ENCODE measurements around the gene LPAR2. TPM values are rescaled to one million over a fixed set of nuclear protein-coding genes. Genes with fewer than 3 reads are reported as not detected.

LPAR2 gene
- total and polyA plus RNA-seq, 2 of the 13 experiments (the other 11 are each of a cell fraction or from before 2014, with no cell fraction given): 0.86 to 3.6 TPM

DNA sequence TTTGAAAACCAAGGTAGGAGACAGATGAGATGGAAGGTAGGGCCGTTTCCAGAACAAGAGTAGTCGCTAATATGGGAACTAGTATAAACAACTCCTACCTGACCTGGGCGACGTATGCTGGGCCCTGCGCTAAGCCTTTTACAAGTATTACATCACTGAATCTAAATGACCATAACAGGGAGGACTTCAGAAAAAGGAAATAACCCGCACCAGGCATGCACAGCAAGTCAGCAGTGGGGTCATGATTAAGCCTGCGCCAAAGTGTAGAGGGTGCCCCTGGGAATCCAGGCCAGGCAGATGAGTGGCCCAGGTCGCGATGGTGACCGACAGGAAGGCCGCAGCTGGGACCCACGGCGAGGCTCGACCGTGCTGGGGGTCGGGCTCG, 34.8 kb upstream of the LPAR2 start:
- BruUV-seq (replicated peaks): no TSS peak
- Histone ChIP-seq H4K20me1 (ENCODE audit: insufficient read depth, low read length) (peaks cover 20% of the 10 kb centered on the region), H3K4me3 (replicated peaks in 1 of 3; ENCODE audit: insufficient read depth in 1 of 3, low read depth in 2 of 3, low read length in 3 of 3) (peak overlapping the region; percentile 79 to 99 (median 95)), H3K9ac (ENCODE audit: insufficient read depth, low read depth, low read length) (peak overlapping the region; percentile 92), H3K4me1 (ENCODE audit: insufficient read depth, low read length) (peaks cover 53% of the 10 kb centered on the region), H3K79me2 (ENCODE audit: insufficient read depth, low read length) (peaks cover 32% of the 10 kb centered on the region), H2AFZ (ENCODE audit: low read length) (no peak overlapping the region), H3K36me3 (replicated peaks in 1 of 2; ENCODE audit: control insufficient read depth in 1 of 2, insufficient read depth in 2 of 2, low read length in 2 of 2) (peaks cover 17 to 20% of the 10 kb centered on the region in 2 experiments; a peak in 4 of 5 replicates), H3K4me2 (ENCODE audit: low read depth, low read length) (peak overlapping the region; percentile 92), H3K9me3 (ENCODE audit: low read length) (no peaks in the 10 kb centered on the region), H3K27ac (ENCODE audit: extremely low read length, insufficient read depth, low read length) (peak overlapping the region; percentile 97), H3K27me3 (ENCODE audit: control insufficient read depth in 1 of 2, insufficient read depth in 2 of 2, low read length in 2 of 2) (no peaks in the 10 kb centered on the region; a peak in 1 of 5 replicates)
- WGBS (ENCODE audit: low lambda C conversion rate): 8% methylated on average over 6 of the region's 17 CpGs
- in situ Hi-C loops (cut with HindIII; ENCODE audit: extremely low pct_ligation_motif_present, low pct_unique_long_range_greater_than_20kb) (no loop called here), intact Hi-C loops (cut with micrococcal nuclease; ENCODE audit: unreplicated experiment) (loop anchor here (2.0 kb wide), 1 partner anchor 204 kb away; no protein-coding TSS in a partner anchor)
- ChIA-PET CTCF (ENCODE audit: low intra/inter-chr PET ratio, low total read pairs) (no interaction called here), POLR2A (interaction anchor here (1.0 to 1.6 kb wide), 2 partner anchors 113 to 203 kb away, joined by 3 to 5 read pairs; partner anchors contain the start of gene ZNF253)
- FAIRE-seq (no peak), DNase-seq (ENCODE audit: low spot score) (peak; percentile 22), ATAC-seq (peak; percentile 10)
- TF ChIP-seq PRDM10 (CRISPR knock-in tag; IDR thresholded peaks at IDR 0.05; ENCODE audit: low read depth) (no peak), REL (CRISPR knock-in tag; conservative IDR thresholded peaks at IDR 0.05) (0 out of 2 replicates have a peak, but pooled peaks have one; percentile 37), MTERF4 (CRISPR knock-in tag; IDR thresholded peaks at IDR 0.05) (peak; percentile 57; the same call in 1 of the 2 replicates), ZNF879 (CRISPR knock-in tag; IDR thresholded peaks at IDR 0.05) (no peak), IKZF1 (IDR thresholded peaks at IDR 0.05) (no peak), ZNF33B (CRISPR knock-in tag; IDR thresholded peaks at IDR 0.05) (no peak), ZSCAN12 (CRISPR knock-in tag; IDR thresholded peaks at IDR 0.05) (no peak), ZNF510 (CRISPR knock-in tag; IDR thresholded peaks at IDR 0.05; ENCODE audit: low read depth) (no peak)
- TF ChIP-seq, protein P1, sequence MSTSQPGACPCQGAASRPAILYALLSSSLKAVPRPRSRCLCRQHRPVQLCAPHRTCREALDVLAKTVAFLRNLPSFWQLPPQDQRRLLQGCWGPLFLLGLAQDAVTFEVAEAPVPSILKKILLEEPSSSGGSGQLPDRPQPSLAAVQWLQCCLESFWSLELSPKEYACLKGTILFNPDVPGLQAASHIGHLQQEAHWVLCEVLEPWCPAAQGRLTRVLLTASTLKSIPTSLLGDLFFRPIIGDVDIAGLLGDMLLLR (CRISPR knock-in tag; IDR thresholded peaks at IDR 0.05): 0 out of 2 replicates have a peak, but pooled peaks have one; percentile 2
- TF ChIP-seq, protein P2, sequence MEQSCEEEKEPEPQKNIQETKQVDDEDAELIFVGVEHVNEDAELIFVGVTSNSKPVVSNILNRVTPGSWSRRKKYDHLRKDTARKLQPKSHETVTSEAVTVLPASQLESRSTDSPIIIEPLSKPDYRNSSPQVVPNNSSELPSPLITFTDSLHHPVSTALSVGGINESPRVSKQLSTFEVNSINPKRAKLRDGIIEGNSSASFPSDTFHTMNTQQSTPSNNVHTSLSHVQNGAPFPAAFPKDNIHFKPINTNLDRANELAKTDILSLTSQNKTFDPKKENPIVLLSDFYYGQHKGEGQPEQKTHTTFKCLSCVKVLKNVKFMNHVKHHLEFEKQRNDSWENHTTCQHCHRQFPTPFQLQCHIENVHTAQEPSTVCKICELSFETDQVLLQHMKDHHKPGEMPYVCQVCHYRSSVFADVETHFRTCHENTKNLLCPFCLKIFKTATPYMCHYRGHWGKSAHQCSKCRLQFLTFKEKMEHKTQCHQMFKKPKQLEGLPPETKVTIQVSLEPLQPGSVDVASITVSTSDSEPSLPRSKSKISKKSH (CRISPR knock-in tag; IDR thresholded peaks at IDR 0.05; ENCODE audit: borderline replicate concordance): no peak
- TF ChIP-seq, protein P3, sequence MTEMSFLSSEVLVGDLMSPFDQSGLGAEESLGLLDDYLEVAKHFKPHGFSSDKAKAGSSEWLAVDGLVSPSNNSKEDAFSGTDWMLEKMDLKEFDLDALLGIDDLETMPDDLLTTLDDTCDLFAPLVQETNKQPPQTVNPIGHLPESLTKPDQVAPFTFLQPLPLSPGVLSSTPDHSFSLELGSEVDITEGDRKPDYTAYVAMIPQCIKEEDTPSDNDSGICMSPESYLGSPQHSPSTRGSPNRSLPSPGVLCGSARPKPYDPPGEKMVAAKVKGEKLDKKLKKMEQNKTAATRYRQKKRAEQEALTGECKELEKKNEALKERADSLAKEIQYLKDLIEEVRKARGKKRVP (CRISPR knock-in tag; IDR thresholded peaks at IDR 0.05): peak in 1 of 2 experiments; percentile 27; a peak in 1 of 4 replicates
- TF ChIP-seq, protein P4, sequence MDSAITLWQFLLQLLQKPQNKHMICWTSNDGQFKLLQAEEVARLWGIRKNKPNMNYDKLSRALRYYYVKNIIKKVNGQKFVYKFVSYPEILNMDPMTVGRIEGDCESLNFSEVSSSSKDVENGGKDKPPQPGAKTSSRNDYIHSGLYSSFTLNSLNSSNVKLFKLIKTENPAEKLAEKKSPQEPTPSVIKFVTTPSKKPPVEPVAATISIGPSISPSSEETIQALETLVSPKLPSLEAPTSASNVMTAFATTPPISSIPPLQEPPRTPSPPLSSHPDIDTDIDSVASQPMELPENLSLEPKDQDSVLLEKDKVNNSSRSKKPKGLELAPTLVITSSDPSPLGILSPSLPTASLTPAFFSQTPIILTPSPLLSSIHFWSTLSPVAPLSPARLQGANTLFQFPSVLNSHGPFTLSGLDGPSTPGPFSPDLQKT (CRISPR knock-in tag; IDR thresholded peaks at IDR 0.05; ENCODE audit: borderline replicate concordance): no peak

Measured in HepG2 (cell line).